Measurements from ENCODE around the gene MRRF. TPM values are rescaled to one million over a fixed set of nuclear protein-coding genes. Genes with fewer than 3 reads are reported as not detected.
"Not testable (repeated sequence)": the region's sequence is repeated elsewhere in the genome, so short reads cannot be mapped to it uniquely, and the experiment has no call there.

Gene MRRF
- total and polyA plus RNA-seq, 3 donors from 2014 or later: 45.5 to 63.4 (median 54.1) TPM

GRCh38 chr9:122360891-122361290 lies 96.2 kb downstream of the MRRF start:
- H3K27me3 ChIP-seq: no peaks in the 10 kb centered on the region
- intact Hi-C loops (cut with DNase I; ENCODE audit: low total_unique reads): no loop called here
- peaks cover 6% of the 10 kb centered on the region for H3K4me1 ChIP-seq
- H3K4me3 ChIP-seq: no peak overlapping the region
- no peak for DNase-seq
- TF ChIP-seq CTCF (IDR thresholded peaks at IDR 0.05) (no peak), POLR2A (IDR thresholded peaks at IDR 0.05) (no peak)
- no peak overlapping the region for H3K27ac ChIP-seq
- H3K9me3 ChIP-seq: no peaks in the 10 kb centered on the region
- WGBS, 2 donors: 92 to 100% methylated on average over 2 to 8 of the region's 8 CpGs
- no peaks in the 10 kb centered on the region for H3K36me3 ChIP-seq (ENCODE audit: low read depth, missing control alignments)

GRCh38 chr9:122363131-122363530 lies 98.4 kb downstream of the MRRF start:
- H3K4me1 ChIP-seq; H3K9me3 ChIP-seq; H3K27ac ChIP-seq; H3K27me3 ChIP-seq; H3K36me3 ChIP-seq (ENCODE audit: low read depth, missing control alignments); DNase-seq; H3K4me3 ChIP-seq; intact Hi-C loops (cut with DNase I; ENCODE audit: low total_unique reads): not testable (repeated sequence)
- WGBS, 2 donors: 94 to 100% methylated on average over 7 to 12 of the region's 12 CpGs

GRCh38 chr9:122364117-122364782 lies 99.6 kb downstream of the MRRF start:
- Histone ChIP-seq H3K4me3 (no peak overlapping the region), H3K27me3 (no peaks in the 10 kb centered on the region), H3K27ac (no peak overlapping the region), H3K4me1 (peaks cover 6% of the 10 kb centered on the region), H3K36me3 (ENCODE audit: low read depth, missing control alignments) (no peaks in the 10 kb centered on the region), H3K9me3 (no peaks in the 10 kb centered on the region)
- intact Hi-C loops (cut with DNase I; ENCODE audit: low total_unique reads): no loop called here
- DNase-seq: no peak
- TF ChIP-seq POLR2A (IDR thresholded peaks at IDR 0.05) (no peak), CTCF (IDR thresholded peaks at IDR 0.05) (no peak)
- 76 to 87% methylated on average over 10 of the region's 10 CpGs for WGBS, 2 donors

GRCh38 chr9:122364783-122365150 lies 100.1 kb downstream of the MRRF start:
- intact Hi-C loops (cut with DNase I; ENCODE audit: low total_unique reads): no loop called here
- H3K9me3 ChIP-seq: no peaks in the 10 kb centered on the region
- no peak for DNase-seq
- H3K27ac ChIP-seq: no peak overlapping the region
- no peaks in the 10 kb centered on the region for H3K36me3 ChIP-seq (ENCODE audit: low read depth, missing control alignments)
- WGBS, 2 donors: 58 to 64% methylated on average over 10 of the region's 10 CpGs
- H3K4me3 ChIP-seq: no peak overlapping the region
- H3K27me3 ChIP-seq: no peaks in the 10 kb centered on the region
- TF ChIP-seq POLR2A (IDR thresholded peaks at IDR 0.05) (no peak), CTCF (IDR thresholded peaks at IDR 0.05) (no peak)
- peaks cover 6% of the 10 kb centered on the region for H3K4me1 ChIP-seq

GRCh38 chr9:122366074-122366660 lies 101.5 kb downstream of the MRRF start:
- no peaks in the 10 kb centered on the region for H3K9me3 ChIP-seq
- WGBS, 2 donors: 78 to 80% methylated on average over 5 to 6 of the region's 6 CpGs
- no peak for DNase-seq
- no peak for TF ChIP-seq POLR2A (IDR thresholded peaks at IDR 0.05)
- no peak for TF ChIP-seq CTCF (IDR thresholded peaks at IDR 0.05)
- no peak overlapping the region for H3K27ac ChIP-seq
- peaks cover 13% of the 10 kb centered on the region for H3K4me1 ChIP-seq
- H3K27me3 ChIP-seq: no peaks in the 10 kb centered on the region
- intact Hi-C loops (cut with DNase I; ENCODE audit: low total_unique reads): no loop called here
- no peaks in the 10 kb centered on the region for H3K36me3 ChIP-seq (ENCODE audit: low read depth, missing control alignments)
- no peak overlapping the region for H3K4me3 ChIP-seq
